ENCODE data around the gene PARVA. TPM values are rescaled to one million over a fixed set of nuclear protein-coding genes. Genes with fewer than 3 reads are reported as not detected.
A peak's percentile ranks its signal among the peaks of the same experiment; 100 is the strongest.
"Not testable (repeated sequence)": the region's sequence is repeated elsewhere in the genome, so short reads cannot be mapped to it uniquely, and the experiment has no call there.

The PARVA gene
- polyA plus RNA-seq, 3 donors = 106 to 110 (median 108) TPM

DNA sequence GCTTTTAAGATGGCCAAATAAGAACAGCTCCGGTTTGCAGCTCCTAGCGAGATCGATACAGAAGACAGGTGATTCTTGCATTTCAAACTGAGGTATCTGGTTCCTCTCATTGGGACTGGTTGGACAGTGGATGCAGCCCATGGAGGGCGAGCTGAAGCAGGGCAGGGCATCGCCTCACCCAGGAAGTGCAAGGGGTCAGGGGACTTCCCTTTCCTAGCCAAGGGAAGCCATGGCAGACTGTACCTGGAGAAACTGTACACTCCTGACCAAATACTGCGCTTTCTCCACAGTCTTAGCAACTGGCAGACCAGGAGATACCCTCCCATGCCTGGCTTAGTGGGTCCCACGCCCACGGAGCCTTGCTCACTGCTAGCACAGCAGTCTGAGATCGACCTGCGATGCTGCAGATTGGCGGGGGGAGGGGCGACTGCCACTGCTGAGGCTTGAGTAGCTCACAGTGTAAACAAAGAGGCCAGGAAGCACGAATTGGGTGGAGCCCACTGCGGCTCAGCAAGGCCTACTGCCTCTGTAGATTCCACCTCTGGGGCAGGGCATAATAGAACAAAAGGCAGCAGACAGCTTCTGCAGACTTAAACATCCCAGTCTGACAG, 11.3 kb upstream of the PARVA start:
- not testable (repeated sequence) for DNase-seq

DNA sequence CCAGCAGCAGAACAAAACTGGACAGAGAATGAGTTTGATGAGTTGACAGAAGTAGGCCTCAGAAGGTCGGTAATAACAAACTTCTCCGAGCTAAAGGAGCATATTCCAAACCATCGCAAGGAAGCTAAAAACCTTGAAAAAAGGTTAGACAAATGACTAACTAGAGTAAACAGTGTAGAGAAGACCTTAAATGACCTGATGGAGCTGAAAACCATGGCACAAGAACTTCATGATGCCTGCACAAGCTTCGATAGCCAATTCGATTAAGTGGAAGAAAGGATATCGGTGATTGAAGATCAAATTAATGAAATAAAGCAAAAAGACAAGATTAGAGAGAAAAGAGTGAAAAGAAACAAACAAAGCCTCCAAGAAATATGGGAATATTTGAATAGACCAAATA, 10.3 kb upstream of the PARVA start:
- not testable (repeated sequence) for DNase-seq

DNA sequence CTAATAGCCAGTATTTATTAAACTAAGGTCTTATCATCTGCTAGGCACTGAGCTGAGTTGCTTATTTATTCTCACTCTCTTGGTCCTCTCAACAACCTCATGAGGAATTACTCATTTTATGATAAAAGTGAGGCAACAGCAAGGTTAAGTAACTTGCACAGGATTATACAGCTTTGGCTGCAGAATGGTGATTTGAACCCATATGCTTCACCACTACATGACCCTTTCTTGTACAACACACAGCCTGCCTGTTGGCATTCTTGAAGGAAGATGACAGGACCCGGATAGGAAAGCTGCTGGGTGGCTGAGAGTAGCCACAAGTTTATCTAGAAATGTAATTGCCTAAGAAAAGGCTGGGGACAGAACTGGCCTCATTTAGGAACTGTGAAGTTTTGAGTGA, 5.3 kb upstream of the PARVA start:
- DNase-seq = no peak

DNA sequence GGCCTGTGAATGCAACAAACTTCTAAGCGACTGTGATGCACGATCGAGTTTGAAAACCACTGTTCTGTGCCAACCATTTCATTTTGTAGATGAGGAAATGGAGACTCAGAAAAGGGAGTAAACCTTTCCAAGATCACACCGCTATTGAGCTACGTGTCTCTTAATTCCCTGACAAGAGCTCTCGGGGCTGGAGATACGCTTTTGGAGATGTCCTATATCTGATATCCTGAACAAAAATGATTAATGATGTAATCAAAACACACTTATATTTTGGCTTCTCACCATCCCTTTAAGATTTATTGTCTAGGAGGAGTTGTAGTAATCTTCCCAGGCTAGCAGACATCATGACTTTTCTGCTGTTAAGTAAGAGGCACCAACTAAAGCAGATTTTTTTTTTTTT, 1.7 kb upstream of the PARVA start:
- no peak for DNase-seq

DNA sequence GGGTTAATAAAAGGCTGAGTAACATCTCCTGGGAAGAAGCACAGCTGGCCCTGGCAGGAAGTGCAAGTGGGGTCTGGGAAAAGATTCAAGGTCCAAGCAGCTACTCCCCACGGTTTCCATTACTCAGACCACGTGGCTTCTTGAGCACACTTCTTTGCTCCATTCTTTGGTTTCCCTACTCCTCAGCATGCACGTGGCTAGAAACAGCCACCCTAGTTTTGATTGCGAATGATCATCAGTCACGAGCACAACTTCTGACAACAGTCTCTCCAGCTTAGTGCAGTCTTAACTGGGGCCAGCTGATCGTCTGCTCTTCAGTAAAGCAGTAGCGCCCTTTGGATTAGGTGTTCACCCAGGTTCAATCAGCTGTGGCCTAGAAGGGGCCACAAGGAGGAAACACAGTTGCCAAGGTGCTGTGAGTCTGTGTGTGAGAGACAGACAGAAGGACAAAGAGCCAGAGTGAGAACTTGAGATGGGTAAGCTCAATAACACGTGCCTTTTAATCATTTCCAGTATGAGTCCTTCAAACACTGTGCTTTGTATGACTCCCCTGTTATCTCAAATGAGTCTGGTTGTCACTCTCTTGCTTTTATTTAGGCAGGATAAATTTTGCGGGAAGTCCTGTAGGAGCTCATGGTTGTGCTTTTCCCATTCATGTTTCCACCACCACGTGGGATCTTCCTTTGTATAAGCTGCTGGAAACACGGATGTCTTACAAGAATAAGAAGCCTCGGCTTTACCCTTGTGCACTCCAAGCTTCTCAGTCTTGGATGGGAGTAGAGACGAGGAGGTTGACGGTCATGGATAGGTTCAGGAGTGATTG, 901 bp upstream of the PARVA start:
- no peak for DNase-seq

DNA sequence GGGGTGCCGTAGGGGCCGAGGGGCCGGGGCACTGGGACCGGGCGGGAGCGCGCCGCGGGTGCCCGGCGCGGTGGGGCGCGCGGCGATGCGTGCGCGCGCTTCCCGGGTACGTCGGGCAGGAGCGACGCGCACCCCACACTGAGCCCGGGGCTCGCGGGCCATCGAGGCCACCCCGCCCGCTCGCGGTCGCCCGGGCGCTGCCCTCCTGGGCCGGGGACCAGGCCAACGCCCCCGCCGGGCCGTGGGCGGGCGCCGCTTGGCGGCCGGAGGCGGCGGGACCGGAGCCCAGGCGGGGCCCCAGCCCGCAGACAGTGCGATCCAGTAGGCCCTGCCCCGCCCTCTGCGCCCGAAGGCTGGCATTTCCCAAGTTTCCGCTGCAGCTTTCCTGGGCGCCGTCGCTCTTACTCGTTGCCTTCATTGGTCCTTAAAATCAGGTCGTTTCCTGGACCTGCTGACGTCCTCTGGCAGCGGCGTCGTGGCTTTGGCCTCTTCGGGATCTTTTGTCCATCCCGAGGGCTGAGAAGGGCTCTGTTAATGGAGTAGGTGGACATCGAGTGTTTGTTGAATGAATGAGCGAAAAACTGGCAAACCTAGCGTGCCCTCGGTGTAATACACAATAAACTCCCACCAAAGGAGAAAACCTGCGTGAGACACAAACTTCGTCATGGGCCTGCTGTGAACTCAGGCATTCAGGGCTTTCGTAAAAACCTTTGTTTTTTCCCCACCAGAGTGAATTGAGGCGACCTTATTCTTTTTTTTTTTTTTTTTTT, 638 bp downstream of the PARVA start:
- DNase-seq = peak; percentile 68

DNA sequence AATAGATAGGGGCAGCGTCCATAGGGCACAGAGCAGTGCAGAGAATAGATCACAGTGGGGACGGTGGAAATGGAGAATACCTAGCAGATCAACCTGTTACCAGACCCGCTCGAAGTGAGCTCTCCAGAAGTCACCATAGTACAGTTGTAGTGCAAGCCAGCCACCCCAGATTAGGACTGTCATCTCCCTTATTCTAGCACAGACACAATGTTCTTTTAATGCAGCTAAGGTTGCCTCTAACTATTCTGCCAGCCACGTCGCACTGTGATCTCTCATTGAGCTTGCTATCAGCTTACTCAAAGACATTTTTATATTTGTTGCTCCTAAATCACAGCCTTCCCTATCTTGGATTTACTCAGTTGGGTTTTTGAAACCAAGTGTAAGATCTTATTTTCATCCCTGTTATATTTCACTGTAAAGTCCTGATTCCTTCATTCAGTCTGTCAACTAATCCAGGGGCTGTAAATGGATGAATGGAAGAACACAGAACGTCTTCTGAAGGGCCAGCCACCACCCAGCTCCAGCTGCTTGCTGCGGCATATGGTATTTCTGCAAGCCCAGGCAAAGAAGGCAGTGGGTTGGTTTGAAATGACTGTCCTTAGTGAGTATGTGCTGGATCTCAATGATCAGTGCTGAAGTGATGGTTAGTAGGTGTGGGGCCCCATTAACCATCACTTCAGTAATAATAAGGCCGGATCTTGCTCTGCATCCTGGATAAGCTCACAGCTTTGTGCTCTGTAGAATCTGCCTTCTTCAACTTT, 3.4 kb downstream of the PARVA start:
- DNase-seq = no peak

DNA sequence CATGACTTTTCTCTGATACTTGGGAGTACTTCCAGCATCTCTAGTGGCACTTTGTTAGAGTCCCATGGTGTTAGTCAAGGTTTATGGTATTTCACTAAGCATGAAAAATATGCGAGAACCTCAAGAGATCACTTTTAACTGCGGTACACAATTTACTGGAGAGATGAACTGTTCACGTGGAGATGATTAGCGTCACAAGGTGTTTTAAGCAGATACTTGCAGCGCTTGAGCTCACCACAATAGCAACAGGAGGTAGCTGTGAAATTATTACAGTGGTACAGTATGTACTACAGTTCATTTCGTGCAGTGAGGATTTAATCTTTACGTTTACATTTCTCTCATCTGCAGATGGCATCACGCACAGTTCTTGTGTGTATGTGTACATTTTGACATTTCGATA, 4.5 kb downstream of the PARVA start:
- no peak for DNase-seq

DNA sequence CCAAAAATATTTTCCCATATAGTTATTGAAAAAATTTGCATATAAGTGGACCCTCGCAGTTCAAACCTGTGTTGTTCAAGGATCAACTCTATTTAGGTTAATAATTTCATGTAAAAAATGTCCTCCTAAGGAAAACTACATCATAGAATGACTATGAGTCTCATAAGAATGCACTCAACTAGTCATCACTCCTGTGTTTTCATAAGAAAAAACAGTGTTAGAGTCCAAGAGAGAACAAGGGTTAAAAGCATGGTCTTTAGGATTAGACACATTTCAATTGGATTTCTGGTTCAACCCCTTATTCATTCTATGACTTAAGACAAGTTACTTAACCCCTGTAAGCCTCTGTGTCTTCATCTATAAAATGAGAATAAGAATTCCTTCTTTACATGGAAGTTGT, 5.1 kb downstream of the PARVA start:
- no peak for DNase-seq

DNA sequence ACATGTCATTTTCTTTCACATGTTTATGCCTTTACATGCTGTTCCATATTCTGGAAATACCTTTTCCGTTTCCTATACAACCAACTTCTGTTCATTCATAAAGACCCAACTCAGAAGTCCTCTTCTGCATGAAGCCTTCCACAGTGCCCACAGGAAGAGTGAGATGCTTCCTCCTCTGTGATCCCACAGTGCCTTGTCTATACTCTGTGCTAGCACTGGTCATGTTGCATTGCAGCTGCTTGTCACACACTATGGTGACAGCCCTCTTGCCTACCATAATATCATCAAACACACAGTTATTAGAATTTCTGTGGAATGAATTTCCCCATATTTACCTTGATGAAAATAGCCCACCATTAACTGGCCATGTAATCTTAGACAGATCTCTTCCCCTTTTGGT, 8.9 kb downstream of the PARVA start:
- DNase-seq = no peak

DNA sequence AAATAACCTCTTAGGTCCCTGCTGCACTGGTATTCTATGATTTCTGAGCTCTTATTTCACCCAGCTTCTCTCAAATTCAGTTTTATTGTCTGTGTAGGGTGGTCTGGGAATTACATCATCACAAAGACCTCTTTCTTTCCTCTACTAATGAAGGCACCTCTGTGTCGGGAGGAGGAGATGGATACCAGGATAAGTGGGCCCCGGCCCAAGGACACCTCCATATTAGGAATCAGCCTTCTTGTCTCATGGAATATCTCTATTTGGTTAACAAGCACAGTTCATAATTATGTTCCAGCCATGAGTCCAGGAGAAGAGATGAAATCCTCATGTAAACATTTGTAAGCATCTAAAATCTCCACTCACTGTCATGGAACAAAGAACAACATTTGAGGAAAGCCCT, 9.4 kb downstream of the PARVA start:
- no peak for DNase-seq

DNA sequence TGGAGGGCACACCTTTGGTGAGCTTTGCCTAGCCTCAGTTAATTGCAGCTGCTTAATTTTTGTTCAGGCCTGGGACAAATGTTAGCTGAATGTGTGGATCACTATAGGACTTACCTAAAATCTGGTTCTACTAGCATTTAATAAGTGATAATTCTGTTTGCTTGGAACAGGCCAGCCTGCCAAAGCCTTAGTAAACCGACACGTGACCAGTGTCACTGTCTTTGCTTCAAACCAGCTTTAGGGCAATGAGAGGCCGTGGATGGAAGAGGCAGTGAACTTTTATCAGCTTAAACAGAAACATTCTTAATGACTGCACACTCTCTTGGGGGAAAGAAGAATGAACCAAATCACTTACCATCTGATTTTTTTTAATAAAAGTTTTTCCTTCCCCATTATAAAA, 10.8 kb downstream of the PARVA start:
- DNase-seq = no peak

DNA sequence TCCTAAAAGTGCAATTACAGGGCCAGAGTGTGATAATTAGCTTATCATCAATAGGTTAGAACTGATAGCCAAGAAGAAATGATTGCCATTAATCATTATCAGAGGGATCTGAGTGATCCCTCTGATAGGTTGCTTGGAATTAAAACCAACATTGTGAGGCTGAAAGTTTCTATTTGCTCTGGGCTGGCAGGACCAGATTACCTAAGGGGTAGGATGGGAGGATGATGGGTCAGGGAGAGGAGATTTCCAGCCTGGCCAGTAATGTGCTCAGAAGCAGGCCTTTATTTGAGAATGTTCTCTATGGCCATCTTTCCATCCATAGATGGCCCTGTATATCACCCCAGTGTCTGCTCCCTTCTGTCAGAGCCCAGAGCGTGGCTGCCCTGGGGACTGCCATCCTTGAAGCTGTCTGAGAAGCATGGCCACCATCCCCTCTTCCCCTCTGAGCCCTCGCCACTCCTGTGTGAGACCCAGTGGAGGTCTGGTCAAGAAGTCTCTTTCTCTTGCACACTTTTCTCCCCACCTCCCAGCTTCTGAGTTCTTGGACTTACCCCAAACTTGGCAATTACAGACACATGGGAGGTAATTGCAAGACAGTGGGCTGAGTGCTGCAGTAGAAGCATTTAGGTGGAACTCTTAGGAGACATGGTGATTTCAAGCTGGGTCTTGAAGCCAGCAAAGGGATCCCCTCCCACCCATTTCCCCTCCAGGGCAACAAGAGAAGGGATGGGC, 11.7 kb downstream of the PARVA start:
- no peak for DNase-seq

DNA sequence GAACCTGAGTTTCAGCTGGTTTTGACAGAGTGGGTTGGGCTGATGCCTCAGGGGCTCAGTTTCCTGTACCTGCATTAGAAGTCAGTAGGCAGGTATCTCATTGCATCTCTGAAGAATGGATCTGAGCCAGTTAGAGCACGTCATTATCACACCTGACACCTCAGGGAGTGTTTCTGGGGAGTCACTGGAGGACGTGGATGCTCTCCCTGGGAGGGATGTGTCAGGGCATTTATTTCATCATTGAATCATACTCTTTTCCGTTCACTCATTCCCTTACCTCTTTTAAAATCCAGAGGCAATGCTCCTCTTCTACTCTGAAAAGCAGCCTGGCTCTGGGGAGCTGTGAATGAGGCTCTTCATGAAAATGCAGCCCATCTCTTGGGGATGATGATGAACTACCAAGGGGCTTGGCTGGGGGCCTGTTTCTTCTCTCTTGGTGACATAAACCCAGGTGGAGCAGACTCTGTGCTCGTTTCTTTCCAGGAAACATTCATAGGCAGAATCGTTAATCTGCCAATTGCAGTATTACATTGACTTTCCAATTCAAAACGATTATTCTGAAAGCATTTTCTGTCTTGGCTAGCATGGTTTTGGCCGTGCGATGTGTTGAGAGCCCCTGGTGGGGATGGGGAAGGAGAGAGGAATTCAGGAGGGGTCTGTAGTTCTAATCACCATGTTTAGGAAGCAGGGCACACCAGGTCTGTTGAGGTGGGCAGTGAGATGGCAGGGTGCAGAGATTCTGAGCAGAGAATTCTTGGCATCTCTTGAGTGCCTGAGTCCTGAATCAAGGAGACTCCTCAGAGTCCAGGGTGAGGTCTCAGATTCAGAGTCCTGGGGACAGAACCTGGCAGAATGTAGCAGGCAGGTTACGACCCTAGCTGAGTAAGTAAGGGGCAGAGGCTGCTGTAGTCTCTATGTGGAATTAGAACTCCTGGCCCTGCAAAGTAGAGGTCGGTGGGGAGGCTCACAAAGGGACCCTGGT, 12.6 kb downstream of the PARVA start:
- no peak for DNase-seq

DNA sequence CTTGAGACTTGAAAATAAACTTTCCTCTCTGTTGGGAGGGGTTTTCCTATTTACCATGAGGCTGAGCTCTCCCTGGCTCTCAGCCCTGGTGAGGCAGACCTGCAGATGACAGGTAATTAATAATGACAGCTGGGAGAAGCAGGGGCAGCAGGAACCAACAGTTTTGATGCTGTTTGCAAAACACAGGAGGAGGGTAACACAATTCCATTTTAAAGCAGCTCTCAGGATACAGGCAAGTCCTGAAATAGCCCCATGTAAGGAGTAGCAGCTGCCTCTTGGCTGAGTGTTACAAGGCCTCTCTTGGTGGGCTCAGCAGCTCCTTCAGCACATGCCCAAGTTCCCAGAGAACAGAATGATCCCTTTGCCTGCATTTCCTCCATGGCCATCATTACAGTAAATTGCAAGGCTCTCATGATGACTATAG, 13.3 kb downstream of the PARVA start:
- no peak for DNase-seq

DNA sequence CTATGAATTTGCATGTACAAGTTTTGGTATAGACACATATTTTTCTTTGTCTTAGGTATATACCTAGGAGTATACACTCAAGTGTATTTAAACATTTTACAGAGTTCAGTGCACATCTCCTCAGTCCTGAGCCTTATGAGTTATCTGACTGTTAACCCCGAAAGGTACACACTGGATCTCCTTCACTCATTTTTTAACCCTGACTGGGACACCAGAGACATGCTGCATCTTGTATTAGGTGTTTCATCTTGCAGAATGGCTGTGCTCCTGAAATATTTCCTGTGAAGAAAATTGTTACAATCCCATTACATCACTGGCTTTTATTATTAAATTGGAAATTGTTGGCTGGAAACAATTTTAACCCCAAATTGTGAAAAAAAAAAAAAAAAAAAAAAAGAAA, 15.3 kb downstream of the PARVA start:
- DNase-seq = no peak

DNA sequence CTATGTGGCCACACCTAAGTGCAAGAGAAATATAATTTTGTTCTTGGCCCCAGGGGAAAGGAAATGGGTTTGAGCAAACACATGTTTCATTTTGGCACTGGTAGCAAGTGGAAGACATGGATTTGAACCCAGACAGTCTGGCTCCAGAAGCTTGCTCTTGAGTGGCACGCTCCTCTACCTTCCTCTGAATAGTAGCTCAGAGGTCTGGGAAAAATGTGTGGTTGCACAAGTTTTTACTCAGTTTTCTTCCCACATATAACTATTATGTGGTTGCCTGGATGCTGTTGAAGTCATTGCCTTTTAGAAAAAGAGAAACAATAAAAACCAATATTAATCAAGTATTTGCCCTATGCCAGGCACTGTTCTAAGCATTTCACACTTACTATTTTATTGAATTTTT, 16.3 kb downstream of the PARVA start:
- no peak for DNase-seq

DNA sequence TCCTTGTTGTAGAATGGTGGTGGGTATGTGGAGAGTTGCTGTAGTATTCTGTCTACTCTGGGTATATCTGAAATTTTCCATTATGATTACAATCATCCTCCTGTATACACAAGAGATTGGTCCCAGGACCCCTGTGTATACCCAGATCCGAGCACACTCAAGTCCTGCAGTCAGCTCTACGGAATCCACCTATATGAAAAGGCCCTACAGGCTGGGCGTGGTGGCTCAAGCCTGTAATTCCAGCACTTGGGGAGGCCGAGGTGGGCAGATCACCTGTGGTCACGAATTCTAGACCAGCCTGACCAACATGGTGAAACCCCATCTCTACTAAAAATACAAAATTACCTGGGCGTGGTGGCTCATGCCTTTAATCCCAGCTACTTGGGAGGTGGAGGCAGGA, 17.2 kb downstream of the PARVA start:
- DNase-seq = no peak

DNA sequence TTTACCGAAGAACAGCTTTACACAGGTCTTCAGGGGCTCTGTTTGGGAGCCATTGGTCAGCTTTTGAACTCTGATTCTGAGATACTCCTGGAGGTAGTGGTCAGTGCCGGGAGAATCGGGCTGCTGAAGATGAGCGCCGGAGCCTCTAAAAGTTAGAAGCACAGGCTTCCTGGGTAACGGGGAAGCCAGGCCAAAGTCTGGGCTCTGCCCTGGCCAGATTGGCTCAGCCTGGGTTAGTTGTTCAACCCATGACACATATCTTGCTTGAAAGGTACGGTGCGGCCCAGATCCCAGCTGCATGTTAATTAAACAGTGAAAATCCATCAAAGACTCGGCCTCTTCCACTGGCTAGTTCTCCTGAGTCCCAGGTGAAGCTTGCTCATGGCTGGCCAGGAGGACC, 18.0 kb downstream of the PARVA start:
- DNase-seq = no peak

DNA sequence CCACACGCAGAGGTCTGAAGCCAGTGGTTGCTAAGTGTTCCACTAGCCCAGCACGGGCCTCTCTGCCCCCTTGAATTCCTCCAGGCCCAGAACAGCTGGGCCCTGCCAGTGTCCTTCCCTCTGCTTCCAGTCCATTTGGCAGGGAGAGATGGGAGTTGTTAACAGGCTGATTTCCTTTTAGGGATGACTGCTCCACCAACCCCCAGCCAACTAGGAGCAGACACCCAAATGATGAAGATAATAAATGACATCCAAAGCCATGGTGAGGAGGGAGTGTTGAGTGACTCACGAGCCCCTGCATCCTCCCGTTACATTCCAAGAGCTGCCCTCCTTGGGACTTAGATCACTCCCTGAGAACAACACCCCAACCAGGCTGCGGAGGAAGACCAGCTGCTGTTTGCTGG, 20.6 kb downstream of the PARVA start:
- DNase-seq = peak; percentile 82

Measured in renal pelvis (tissue), 4 donors.